NCI-H1694 treated with DMSO at 0.1 percent for 48 hours (cell line): ENCODE measurements around the gene ATPAF2.

ENCODE experiments used
- DNase-seq: peaks from one replicate; lab custom pipeline; 2025; lab: John Stamatoyannopoulos, UW

Gene ATPAF2

GRCh38 chr17:18039535-18040260, 730 bp upstream of the ATPAF2 start:
- no peak for DNase-seq

- DNase-seq = no peak
These were observed 668 bp downstream of the ATPAF2 start for GRCh38 chr17:18038149-18038850.

GRCh38 chr17:18037486-18037885, 1.5 kb downstream of the ATPAF2 start:
- no peak for DNase-seq

- DNase-seq = no peak
These were observed 3.3 kb downstream of the ATPAF2 start for GRCh38 chr17:18035704-18036103.

- DNase-seq = peak; percentile 96
These were observed 5.4 kb downstream of the ATPAF2 start for GRCh38 chr17:18033442-18034099.

GRCh38 chr17:18031955-18032354, 7.0 kb downstream of the ATPAF2 start:
- no peak for DNase-seq

GRCh38 chr17:18028952-18029540, 9.9 kb downstream of the ATPAF2 start:
- DNase-seq = no peak

- peak; percentile 77 for DNase-seq
These were observed 10.6 kb downstream of the ATPAF2 start for GRCh38 chr17:18028114-18028951.

GRCh38 chr17:18027280-18027679, 11.7 kb downstream of the ATPAF2 start:
- DNase-seq = no peak

GRCh38 chr17:18025945-18026776, 12.8 kb downstream of the ATPAF2 start:
- peak; percentile 97 for DNase-seq

GRCh38 chr17:18025241-18025944, 13.6 kb downstream of the ATPAF2 start:
- no peak for DNase-seq

- no peak for DNase-seq
These were observed 17.6 kb downstream of the ATPAF2 start for GRCh38 chr17:18021372-18021771.

- DNase-seq = no peak
These were observed 18.0 kb downstream of the ATPAF2 start for GRCh38 chr17:18020971-18021370.

GRCh38 chr17:18019838-18020154, 19.2 kb downstream of the ATPAF2 start:
- DNase-seq = no peak

GRCh38 chr17:18018411-18018921, 20.5 kb downstream of the ATPAF2 start:
- DNase-seq = no peak

- no peak for DNase-seq
These were observed 21.0 kb downstream of the ATPAF2 start for GRCh38 chr17:18017958-18018357.

GRCh38 chr17:18016426-18016825, 22.5 kb downstream of the ATPAF2 start:
- no peak for DNase-seq

GRCh38 chr17:18015593-18015992, 23.4 kb downstream of the ATPAF2 start:
- DNase-seq = peak; percentile 99

GRCh38 chr17:18014006-18014405, 25.0 kb downstream of the ATPAF2 start:
- no peak for DNase-seq

- DNase-seq = no peak
These were observed 27.7 kb downstream of the ATPAF2 start for GRCh38 chr17:18011286-18011685.
